ENCODE measurements around the gene NAP1L4.

Gene NAP1L4

GRCh38 chr11:2933375-2934020 is 58.6 kb downstream of the NAP1L4 start:
- no peak for DNase-seq

GRCh38 chr11:2932850-2933251 is 59.3 kb downstream of the NAP1L4 start:
- no peak for DNase-seq

GRCh38 chr11:2931771-2932738 is 60.1 kb downstream of the NAP1L4 start:
- DNase-seq: no peak

- no peak for DNase-seq
Measured at GRCh38 chr11:2931420-2931746, 60.7 kb downstream of the NAP1L4 start.

- peak in 1 of 4 experiments; percentile 33 for DNase-seq
Measured at GRCh38 chr11:2930704-2931419, 61.3 kb downstream of the NAP1L4 start.

- DNase-seq: peak in 1 of 4 experiments; percentile 27
Measured at GRCh38 chr11:2929950-2930703, 62.0 kb downstream of the NAP1L4 start.

GRCh38 chr11:2929531-2929949 is 62.6 kb downstream of the NAP1L4 start:
- DNase-seq: no peak

- DNase-seq: peak; percentile 26 to 43 (median 30)
Measured at GRCh38 chr11:2928605-2929530, 63.3 kb downstream of the NAP1L4 start, which contains the start of gene PHLDA2. Gene PHLDA2, minus strand, starts transcription at chr11:2929420. Its CDS starts 56 bp downstream, at chr11:2929364.

- no peak for DNase-seq
Measured at GRCh38 chr11:2927851-2928604, 64.1 kb downstream of the NAP1L4 start.

GRCh38 chr11:2927121-2927800 is 64.9 kb downstream of the NAP1L4 start:
- DNase-seq: no peak

GRCh38 chr11:2926611-2927051 is 65.5 kb downstream of the NAP1L4 start:
- no peak for DNase-seq

- no peak for DNase-seq
Measured at GRCh38 chr11:2924821-2925675, 67.1 kb downstream of the NAP1L4 start.

GRCh38 chr11:2924381-2924780 is 67.7 kb downstream of the NAP1L4 start:
- DNase-seq: no peak

GRCh38 chr11:2923446-2924375 is 68.4 kb downstream of the NAP1L4 start:
- no peak for DNase-seq

GRCh38 chr11:2922655-2923054 is 69.5 kb downstream of the NAP1L4 start:
- no peak for DNase-seq

GRCh38 chr11:2921742-2922493 is 70.2 kb downstream of the NAP1L4 start:
- DNase-seq: no peak

GRCh38 chr11:2921261-2921660 is 70.9 kb downstream of the NAP1L4 start:
- no peak for DNase-seq
